ENCODE data around the gene HK2. TPM values are rescaled to one million over a fixed set of nuclear protein-coding genes. Genes with fewer than 3 reads are reported as not detected.
A peak's percentile ranks its signal among the peaks of the same experiment; 100 is the strongest.

HK2 gene
- total RNA-seq, 1 donor from 2014 or later, result 23.2 TPM

GRCh38 chr2:74835831-74836674, 2.1 kb downstream of the HK2 start:
- Mint-ChIP-seq H3K4me1 (ENCODE audit: unreplicated experiment) (peaks cover 33% of the 10 kb centered on the region), H3K27ac (ENCODE audit: unreplicated experiment) (peak overlapping the region; percentile 61), H3K9me3 (ENCODE audit: unreplicated experiment) (no peaks in the 10 kb centered on the region), H3K27me3 (ENCODE audit: unreplicated experiment) (peaks cover 12% of the 10 kb centered on the region), H3K4me3 (ENCODE audit: unreplicated experiment) (peak overlapping the region; percentile 97), H3K36me3 (ENCODE audit: low read depth, unreplicated experiment) (peaks cover 4% of the 10 kb centered on the region)
- no peak for DNase-seq (ENCODE audit: low spot score)
- peak; percentile 81 for TF ChIP-seq CTCF (IDR thresholded peaks at IDR 0.05; ENCODE audit: unreplicated experiment)

GRCh38 chr2:74836675-74837401, 2.9 kb downstream of the HK2 start:
- Mint-ChIP-seq H3K27me3 (ENCODE audit: unreplicated experiment) (peaks cover 8% of the 10 kb centered on the region), H3K4me3 (ENCODE audit: unreplicated experiment) (no peak overlapping the region), H3K36me3 (ENCODE audit: low read depth, unreplicated experiment) (peaks cover 4% of the 10 kb centered on the region), H3K4me1 (ENCODE audit: unreplicated experiment) (peaks cover 40% of the 10 kb centered on the region), H3K27ac (ENCODE audit: unreplicated experiment) (no peak overlapping the region), H3K9me3 (ENCODE audit: unreplicated experiment) (no peaks in the 10 kb centered on the region)
- TF ChIP-seq CTCF (IDR thresholded peaks at IDR 0.05; ENCODE audit: unreplicated experiment), result peak; percentile 39
- no peak for DNase-seq (ENCODE audit: low spot score)

- DNase-seq (ENCODE audit: low spot score), result no peak
- Mint-ChIP-seq H3K9me3 (ENCODE audit: unreplicated experiment) (no peaks in the 10 kb centered on the region), H3K4me3 (ENCODE audit: unreplicated experiment) (no peak overlapping the region), H3K27me3 (ENCODE audit: unreplicated experiment) (peaks cover 11% of the 10 kb centered on the region), H3K4me1 (ENCODE audit: unreplicated experiment) (peaks cover 62% of the 10 kb centered on the region), H3K36me3 (ENCODE audit: low read depth, unreplicated experiment) (peaks cover 4% of the 10 kb centered on the region), H3K27ac (ENCODE audit: unreplicated experiment) (peak overlapping the region; percentile 48)
- no peak for TF ChIP-seq CTCF (IDR thresholded peaks at IDR 0.05; ENCODE audit: unreplicated experiment)
Observed at GRCh38 chr2:74841641-74842040, 7.7 kb downstream of the HK2 start.

GRCh38 chr2:74843433-74843832, 9.5 kb downstream of the HK2 start:
- H3K27ac Mint-ChIP-seq (ENCODE audit: unreplicated experiment), result peak overlapping the region; percentile 97
- peak overlapping the region; percentile 73 for H3K4me3 Mint-ChIP-seq (ENCODE audit: unreplicated experiment)
- TF ChIP-seq CTCF (IDR thresholded peaks at IDR 0.05; ENCODE audit: unreplicated experiment), result no peak
- peaks cover 51% of the 10 kb centered on the region for H3K4me1 Mint-ChIP-seq (ENCODE audit: unreplicated experiment)
- no peaks in the 10 kb centered on the region for H3K36me3 Mint-ChIP-seq (ENCODE audit: low read depth, unreplicated experiment)
- DNase-seq (ENCODE audit: low spot score), result peak; percentile 12
- H3K9me3 Mint-ChIP-seq (ENCODE audit: unreplicated experiment), result no peaks in the 10 kb centered on the region
- H3K27me3 Mint-ChIP-seq (ENCODE audit: unreplicated experiment), result peaks cover 9% of the 10 kb centered on the region

GRCh38 chr2:74843899-74844298, 10.0 kb downstream of the HK2 start:
- H3K27me3 Mint-ChIP-seq (ENCODE audit: unreplicated experiment), result peaks cover 9% of the 10 kb centered on the region
- H3K4me1 Mint-ChIP-seq (ENCODE audit: unreplicated experiment), result peaks cover 56% of the 10 kb centered on the region
- DNase-seq (ENCODE audit: low spot score), result no peak
- peak overlapping the region; percentile 73 for H3K4me3 Mint-ChIP-seq (ENCODE audit: unreplicated experiment)
- H3K36me3 Mint-ChIP-seq (ENCODE audit: low read depth, unreplicated experiment), result no peaks in the 10 kb centered on the region
- TF ChIP-seq CTCF (IDR thresholded peaks at IDR 0.05; ENCODE audit: unreplicated experiment), result no peak
- peak overlapping the region; percentile 97 for H3K27ac Mint-ChIP-seq (ENCODE audit: unreplicated experiment)
- no peaks in the 10 kb centered on the region for H3K9me3 Mint-ChIP-seq (ENCODE audit: unreplicated experiment)

Data from endothelial cell (in vitro differentiated cells).